Hematopoietic multipotent progenitor cell treated with erythropoietin and hydrocortisone succinate and interleukin-3 and kit ligand, for 4 days (in vitro differentiated cells): Measurements from ENCODE around the gene HARBI1.

Source experiments
- DNase-seq: peaks from one replicate; pipeline ENCODE4 v3.0.0-alpha.2; 2015

HARBI1 gene

GRCh38 chr11:46633291-46634217 lies 16.5 kb upstream of the HARBI1 start:
- no peak for DNase-seq

- no peak for DNase-seq
Measured at GRCh38 chr11:46632502-46632901, 15.5 kb upstream of the HARBI1 start.

GRCh38 chr11:46631676-46632075 lies 14.6 kb upstream of the HARBI1 start:
- DNase-seq: no peak

DNA sequence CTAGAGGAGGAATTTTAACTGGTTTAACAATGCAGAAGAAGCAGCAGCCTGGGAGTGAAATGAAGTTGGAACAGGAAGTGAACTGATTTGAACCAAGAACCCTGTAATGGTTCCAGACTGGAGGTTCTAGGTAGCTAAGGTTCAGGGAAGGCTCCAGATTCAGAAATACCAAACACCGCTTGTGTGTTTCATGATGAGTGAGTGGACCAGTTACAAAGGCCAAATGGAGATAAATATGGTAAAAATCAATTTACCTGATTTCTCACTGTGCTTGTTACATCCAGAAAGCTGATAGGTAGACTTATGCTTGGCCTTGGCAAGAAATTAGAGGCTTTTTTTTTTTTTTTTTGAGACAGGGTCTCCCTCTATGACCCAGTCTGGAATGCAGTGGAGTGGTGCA lies 13.2 kb upstream of the HARBI1 start:
- no peak for DNase-seq

GRCh38 chr11:46628961-46629360 lies 11.9 kb upstream of the HARBI1 start:
- DNase-seq: no peak

- no peak for DNase-seq
Measured at GRCh38 chr11:46625406-46625805, 8.4 kb upstream of the HARBI1 start.

DNA sequence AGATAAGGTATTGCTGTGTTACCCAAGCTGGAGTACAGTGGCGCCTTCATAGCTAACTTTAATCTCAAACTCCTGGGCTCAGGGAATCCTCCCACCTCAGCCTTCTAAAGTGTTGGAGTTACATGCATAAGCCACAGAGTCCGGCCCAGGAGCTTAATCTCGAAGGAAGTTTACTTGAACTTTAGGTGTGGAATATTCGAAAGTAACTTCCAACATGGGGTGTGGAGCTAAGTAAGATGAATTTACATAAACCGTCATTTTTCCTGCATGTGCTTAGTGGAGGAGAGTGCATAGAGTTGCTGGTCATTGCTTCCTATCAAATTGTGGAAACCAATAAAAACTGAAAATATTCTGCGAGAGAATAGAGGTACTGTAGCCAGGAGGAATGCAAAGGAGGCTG lies 1.8 kb upstream of the HARBI1 start:
- DNase-seq: no peak

DNA sequence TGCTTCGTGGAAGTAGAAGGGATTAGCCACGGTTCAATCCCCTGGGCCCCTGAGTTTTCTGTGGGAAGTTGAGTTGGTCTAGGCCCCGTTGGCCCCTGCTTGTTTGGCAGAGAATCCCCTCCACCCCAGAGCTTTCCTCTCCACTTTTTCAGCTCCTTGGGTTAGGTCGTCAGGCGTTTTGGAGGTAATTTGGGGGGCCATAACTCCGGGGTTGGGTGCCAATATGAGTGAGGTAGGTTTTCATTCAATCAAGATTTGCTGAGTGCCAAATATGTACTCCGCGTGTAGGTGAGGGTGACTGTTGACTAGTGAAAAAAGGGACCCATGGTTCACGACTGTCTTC lies 916 bp upstream of the HARBI1 start:
- no peak for DNase-seq

GRCh38 chr11:46616551-46617133 lies 385 bp downstream of the HARBI1 start:
- DNase-seq: peak; percentile 40

DNA sequence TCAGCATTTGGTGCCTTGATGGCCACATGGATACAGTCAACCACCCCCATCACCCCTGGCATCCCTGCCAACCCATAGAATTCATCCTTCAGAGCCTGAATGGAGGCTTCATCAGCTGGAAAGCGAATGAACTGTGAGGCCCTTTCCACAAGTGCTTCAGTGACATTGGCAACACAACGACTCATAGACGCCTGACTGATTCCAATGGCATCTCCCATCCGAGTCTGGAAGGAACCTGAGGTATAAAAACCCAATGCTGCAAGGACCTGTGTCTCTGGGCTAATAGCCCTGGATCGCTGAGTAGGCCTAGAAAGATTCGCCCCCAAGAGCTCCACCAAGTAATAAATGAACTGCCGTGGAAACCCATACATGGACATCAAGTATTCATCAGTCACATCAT lies 1.3 kb downstream of the HARBI1 start:
- no peak for DNase-seq

DNA sequence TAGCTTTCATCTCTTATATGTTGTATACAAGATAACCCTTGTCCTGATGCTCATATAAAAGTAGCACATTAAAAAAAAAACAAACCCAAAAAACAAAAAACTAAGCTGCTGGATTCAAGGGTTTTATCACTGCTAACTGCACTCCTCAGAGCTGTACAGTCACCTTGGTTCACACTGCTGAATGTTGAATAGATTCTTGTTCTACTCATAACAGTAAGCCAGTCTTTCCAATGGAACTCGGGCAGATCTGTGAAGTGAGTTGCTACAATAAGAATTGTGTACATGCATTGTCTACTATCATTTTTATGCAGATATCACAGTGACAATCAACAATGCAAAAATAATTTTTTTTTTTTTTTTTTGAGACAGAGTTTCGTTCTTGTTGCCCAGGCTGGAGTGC lies 4.7 kb downstream of the HARBI1 start:
- DNase-seq: no peak

GRCh38 chr11:46611526-46612304 lies 5.3 kb downstream of the HARBI1 start:
- DNase-seq: peak; percentile 93

DNA sequence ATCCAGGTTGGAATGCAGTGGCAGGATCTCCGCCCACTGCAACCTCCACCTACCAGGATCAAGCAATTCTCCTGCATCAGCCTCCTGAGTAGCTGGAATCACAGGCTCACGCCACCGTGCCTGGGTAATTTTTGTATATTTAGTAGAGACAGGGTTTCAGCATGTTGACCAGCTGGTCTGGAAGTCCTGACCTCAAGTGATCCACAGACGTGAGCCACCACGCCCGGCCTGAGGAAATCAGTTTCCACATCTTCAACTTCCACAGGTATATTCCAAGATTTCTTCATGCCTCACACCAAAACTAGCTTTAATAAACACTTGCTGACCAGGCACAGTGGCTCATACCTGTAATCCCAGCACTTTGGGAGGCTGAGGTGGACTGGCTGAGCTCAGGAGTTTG lies 7.6 kb downstream of the HARBI1 start:
- DNase-seq: no peak

- no peak for DNase-seq
Measured at GRCh38 chr11:46607516-46607915, 9.5 kb downstream of the HARBI1 start.

DNA sequence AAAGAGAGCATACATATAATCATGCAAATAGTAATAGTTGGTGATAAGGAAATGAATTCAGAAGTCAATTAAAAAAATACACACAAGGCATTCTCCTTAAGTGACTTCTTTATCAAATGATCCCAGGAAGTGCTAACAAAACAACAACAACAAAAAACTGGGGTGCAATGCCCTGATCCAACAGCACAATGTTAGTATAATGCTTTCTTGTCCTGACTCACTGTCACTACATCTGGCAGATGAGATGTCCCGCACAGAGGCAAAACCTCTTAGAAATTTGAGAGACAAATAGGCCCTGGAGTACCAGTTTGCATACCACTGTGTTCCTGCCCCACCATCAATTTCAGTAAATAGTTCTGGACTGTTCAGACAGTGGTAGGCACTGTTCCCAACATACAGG lies 12.2 kb downstream of the HARBI1 start:
- DNase-seq: no peak

DNA sequence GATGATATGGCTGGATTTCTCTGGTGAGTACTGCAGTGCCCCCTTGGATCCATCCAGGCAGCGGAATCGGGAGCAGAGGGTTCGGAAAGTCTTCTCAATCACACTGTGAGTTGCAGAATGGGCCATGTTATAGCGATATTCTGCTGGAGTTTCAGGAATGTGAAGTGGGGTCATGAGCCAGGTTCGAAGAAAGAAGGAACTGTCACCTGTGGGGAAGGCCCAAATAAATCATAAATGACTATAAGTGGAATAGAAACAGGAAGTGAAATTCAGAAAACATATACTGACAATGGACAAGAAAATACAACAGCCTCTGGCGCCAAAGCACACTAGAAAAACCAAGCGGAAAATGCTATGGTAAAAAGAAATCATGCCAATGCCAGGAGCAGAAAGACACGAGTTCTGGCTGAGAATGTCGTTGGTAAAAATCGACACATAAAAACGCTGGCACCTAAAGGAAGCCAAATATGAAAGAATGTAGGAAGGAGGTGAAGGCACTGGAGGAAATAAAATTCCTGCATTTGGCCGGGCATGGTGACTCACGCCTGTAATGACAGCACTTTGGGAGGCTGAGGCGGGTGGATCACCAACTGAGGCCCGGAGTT lies 13.2 kb downstream of the HARBI1 start:
- DNase-seq: no peak

GRCh38 chr11:46601129-46601528 lies 15.9 kb downstream of the HARBI1 start:
- DNase-seq: no peak

DNA sequence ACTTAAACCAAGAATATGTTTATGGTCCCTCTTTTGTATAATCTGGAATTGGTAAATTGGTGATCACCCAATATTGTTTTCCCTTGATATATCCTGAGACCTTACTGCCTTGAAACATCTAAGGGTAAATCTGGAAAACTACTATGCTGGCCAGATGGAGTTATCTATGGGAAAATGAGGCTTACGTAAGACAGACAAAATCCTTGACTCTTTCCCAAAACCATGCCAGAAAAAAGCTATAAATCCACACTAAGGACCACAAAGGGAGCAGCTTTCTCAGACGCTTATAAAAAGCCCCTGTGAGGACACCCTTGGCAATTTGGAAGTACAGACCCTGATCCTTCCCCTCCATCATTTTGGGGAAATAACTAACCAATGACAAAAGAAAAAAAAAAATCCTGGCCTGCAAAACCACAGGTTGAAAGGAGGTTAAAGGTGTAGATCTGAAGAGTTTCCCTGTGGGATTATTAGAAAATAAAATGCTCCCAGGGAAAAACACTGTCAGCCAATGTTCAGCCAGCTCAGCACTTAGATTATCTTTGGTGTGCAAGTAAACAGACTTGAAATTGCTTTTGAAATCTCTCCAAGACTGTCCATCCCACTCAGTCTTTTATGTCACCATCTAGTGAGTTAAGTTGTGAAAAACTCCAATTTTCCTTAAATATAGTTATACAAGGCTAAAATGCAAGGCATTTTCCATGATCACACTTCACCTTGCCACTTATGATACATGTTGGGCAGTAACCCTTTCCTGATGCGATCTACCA lies 16.6 kb downstream of the HARBI1 start:
- DNase-seq: no peak

- peak; percentile 65 for DNase-seq
Measured at GRCh38 chr11:46599340-46600193, 17.5 kb downstream of the HARBI1 start.

GRCh38 chr11:46597609-46598219 lies 19.3 kb downstream of the HARBI1 start:
- peak; percentile 72 for DNase-seq

- DNase-seq: no peak
Measured at GRCh38 chr11:46597155-46597554, 19.9 kb downstream of the HARBI1 start.
